Loucy (cell line): ENCODE data around the gene LRRC56.

ENCODE experiments used
- H2AFZ ChIP-seq: fragments of 200-600 bp; sonication (generic); 2 replicates; pipeline ENCODE4 v1.6.0; 2016; ENCODE audit warnings: antibody characterized with exemption, mild to moderate bottlenecking, low read length, moderate library complexity
- H3F3A ChIP-seq: fragments of 200-600 bp; 2 replicates; pipeline ENCODE4 v1.6.0; 2016; ENCODE audit warnings: antibody characterized with exemption, low read depth, mild to moderate bottlenecking
- H3K27me3 ChIP-seq: fragments of 200-600 bp; sonication (generic); 2 replicates; pipeline ENCODE4 v1.6.1; 2014; ENCODE audit warnings: low read length, mild to moderate bottlenecking; ENCODE audit not compliant: insufficient read depth, poor library complexity, severe bottlenecking
- H3K36me3 ChIP-seq: fragments of 200-600 bp; sonication (generic); 2 replicates; pipeline ENCODE4 v1.6.1; 2016; ENCODE audit warnings: low read length; ENCODE audit not compliant: insufficient read depth
- H3K4me1 ChIP-seq: fragments of 200-600 bp; sonication (generic); 2 replicates; pipeline ENCODE4 v1.5.1; 2014; ENCODE audit warnings: low read length, mild to moderate bottlenecking; ENCODE audit not compliant: insufficient read depth, poor library complexity, severe bottlenecking
- H3K4me2 ChIP-seq: fragments of 200-600 bp; sonication (generic); 2 replicates; pipeline ENCODE4 v1.6.0; 2014; ENCODE audit warnings: antibody characterized with exemption, low read length, low read depth, mild to moderate bottlenecking; ENCODE audit not compliant: poor library complexity, severe bottlenecking
- H3K4me3 ChIP-seq: fragments of 200-600 bp; sonication (generic); 2 replicates; pipeline ENCODE4 v1.5.1; 2014; ENCODE audit warnings: low read length, mild to moderate bottlenecking, mixed read lengths; ENCODE audit not compliant: poor library complexity, severe bottlenecking
- H3K79me2 ChIP-seq: fragments of 200-600 bp; sonication (generic); 2 replicates; pipeline ENCODE4 v1.6.1; 2014; ENCODE audit warnings: low read length; ENCODE audit not compliant: insufficient read depth
- H3K9ac ChIP-seq: fragments of 200-600 bp; sonication (generic); 2 replicates; pipeline ENCODE4 v1.6.0; 2014; ENCODE audit warnings: mild to moderate bottlenecking, low read depth, low read length, moderate library complexity; ENCODE audit not compliant: poor library complexity, severe bottlenecking
- H3K9me2 ChIP-seq: fragments of 200-600 bp; sonication (generic); replicated peaks from 2 replicates; pipeline ENCODE4 v1.6.1; 2016; ENCODE audit warnings: low read depth, low read length, mixed read lengths
- H3K9me3 ChIP-seq: fragments of 200-600 bp; sonication (generic); 2 replicates; pipeline ENCODE4 v1.6.1; 2014; ENCODE audit warnings: mild to moderate bottlenecking, antibody characterized with exemption, low read length, low read depth; ENCODE audit not compliant: insufficient read depth
- H4K20me1 ChIP-seq: fragments of 200-600 bp; sonication (generic); 2 replicates; pipeline ENCODE4 v1.6.0; 2014; ENCODE audit warnings: antibody characterized with exemption, low read length, mild to moderate bottlenecking; ENCODE audit not compliant: insufficient read depth, poor library complexity, severe bottlenecking
- CTCF ChIP-seq: fragments of 200-600 bp; sonication (generic); conservative IDR thresholded peaks from 2 replicates; pipeline ENCODE4 v1.5.1; 2014; ENCODE audit warnings: mild to moderate bottlenecking, antibody characterized with exemption, low read length
- EZH2phosphoT487 ChIP-seq: fragments of 200-600 bp; IDR thresholded peaks from 2 replicates; pipeline ENCODE4 v1.6.1; 2018; ENCODE audit warnings: antibody characterized with exemption, mild to moderate bottlenecking, moderate library complexity, borderline replicate concordance

The LRRC56 gene, protein sequence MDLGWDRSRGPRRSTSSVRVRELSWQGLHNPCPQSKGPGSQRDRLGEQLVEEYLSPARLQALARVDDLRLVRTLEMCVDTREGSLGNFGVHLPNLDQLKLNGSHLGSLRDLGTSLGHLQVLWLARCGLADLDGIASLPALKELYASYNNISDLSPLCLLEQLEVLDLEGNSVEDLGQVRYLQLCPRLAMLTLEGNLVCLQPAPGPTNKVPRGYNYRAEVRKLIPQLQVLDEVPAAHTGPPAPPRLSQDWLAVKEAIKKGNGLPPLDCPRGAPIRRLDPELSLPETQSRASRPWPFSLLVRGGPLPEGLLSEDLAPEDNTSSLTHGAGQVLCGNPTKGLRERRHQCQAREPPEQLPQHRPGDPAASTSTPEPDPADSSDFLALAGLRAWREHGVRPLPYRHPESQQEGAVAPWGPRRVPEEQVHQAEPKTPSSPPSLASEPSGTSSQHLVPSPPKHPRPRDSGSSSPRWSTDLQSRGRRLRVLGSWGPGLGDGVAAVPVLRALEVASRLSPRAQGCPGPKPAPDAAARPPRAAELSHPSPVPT

GRCh38 chr11:536841-537621, at the start of gene LRRC56:
Gene LRRC56 (plus strand): TSS chr11:537527. CDS start chr11:540685, 3,158 bp downstream.
- Histone ChIP-seq H3K9me3 (no peaks in the 10 kb centered on the region), H3K79me2 (peaks cover 17% of the 10 kb centered on the region), H2AFZ (no peak within 1 kb of the TSS), H3K9ac (peak within 1 kb of the TSS; percentile 81), H3K27me3 (no peaks in the 10 kb centered on the region), H3F3A (no peaks in the 10 kb centered on the region), H3K4me3 (peak within 1 kb of the TSS; percentile 82), H3K9me2 (no peaks in the 10 kb centered on the region), H3K4me1 (peaks cover 17% of the 10 kb centered on the region), H3K36me3 (peaks cover 2% of the 10 kb centered on the region; the same call in 1 of the 2 replicates), H4K20me1 (peaks cover 18% of the 10 kb centered on the region), H3K4me2 (peak within 1 kb of the TSS; percentile 70)
- no peak for TF ChIP-seq EZH2phosphoT487
- TF ChIP-seq CTCF: no peak

- Histone ChIP-seq H3K4me1 (no peaks in the 10 kb centered on the region), H3K4me2 (no peak overlapping the region), H3F3A (no peaks in the 10 kb centered on the region), H2AFZ (no peak overlapping the region), H3K36me3 (peaks cover 13% of the 10 kb centered on the region; the same call in 1 of the 2 replicates), H3K9me3 (no peaks in the 10 kb centered on the region), H3K27me3 (no peaks in the 10 kb centered on the region), H3K9ac (no peak overlapping the region), H4K20me1 (no peaks in the 10 kb centered on the region), H3K4me3 (no peak overlapping the region), H3K9me2 (no peaks in the 10 kb centered on the region), H3K79me2 (no peaks in the 10 kb centered on the region)
- TF ChIP-seq CTCF (no peak), EZH2phosphoT487 (no peak)
Measured at GRCh38 chr11:487571-488021, 49.7 kb upstream of the LRRC56 start.

GRCh38 chr11:488062-488461, 49.3 kb upstream of the LRRC56 start:
- no peak for TF ChIP-seq EZH2phosphoT487
- no peak for TF ChIP-seq CTCF
- no peaks in the 10 kb centered on the region for H3K9me2 ChIP-seq
- no peak overlapping the region for H3K4me2 ChIP-seq
- H3K79me2 ChIP-seq: no peaks in the 10 kb centered on the region
- peaks cover 17% of the 10 kb centered on the region; the same call in 1 of the 2 replicates for H3K36me3 ChIP-seq
- no peak overlapping the region for H3K4me3 ChIP-seq
- no peaks in the 10 kb centered on the region for H3K27me3 ChIP-seq
- H4K20me1 ChIP-seq: no peaks in the 10 kb centered on the region
- no peaks in the 10 kb centered on the region for H3K4me1 ChIP-seq
- no peak overlapping the region for H2AFZ ChIP-seq
- H3K9me3 ChIP-seq: no peaks in the 10 kb centered on the region
- H3F3A ChIP-seq: no peaks in the 10 kb centered on the region
- H3K9ac ChIP-seq: no peak overlapping the region
